ENCODE measurements around the gene POLR3G. TPM values are rescaled to one million over a fixed set of nuclear protein-coding genes. Genes with fewer than 3 reads are reported as not detected.

The POLR3G gene
- total and polyA plus RNA-seq, 2 of the 13 experiments (the other 11 are each of a cell fraction or from before 2014, with no cell fraction given), result 1.2 to 7.3 TPM

GRCh38 chr5:90529939-90530677, 55.4 kb downstream of the POLR3G start (continued):
- TF ChIP-seq ATF3 (CRISPR knock-in tag; IDR thresholded peaks at IDR 0.05), result no peak
- TF ChIP-seq TBP (CRISPR knock-in tag; IDR thresholded peaks at IDR 0.05), result no peak
- TF ChIP-seq KDM6A (CRISPR knock-in tag; IDR thresholded peaks at IDR 0.05; ENCODE audit: low read depth), result 0 out of 2 replicates have a peak, but pooled peaks have one; percentile 9
- TF ChIP-seq ZNF784 (CRISPR knock-in tag; IDR thresholded peaks at IDR 0.05; ENCODE audit: borderline replicate concordance), result 0 out of 2 replicates have a peak, but pooled peaks have one; percentile 7
- peak; percentile 68; the same call in 1 of the 2 replicates for TF ChIP-seq SMC3 (IDR thresholded peaks at IDR 0.05; ENCODE audit: low read length)
- TF ChIP-seq DMTF1 (CRISPR knock-in tag; IDR thresholded peaks at IDR 0.05), result no peak
- 0 out of 2 replicates have a peak, but pooled peaks have one; percentile 26 for TF ChIP-seq ZKSCAN8 (CRISPR knock-in tag; IDR thresholded peaks at IDR 0.05; ENCODE audit: borderline replicate concordance)
- TF ChIP-seq ZNF18 (CRISPR knock-in tag; IDR thresholded peaks at IDR 0.05; ENCODE audit: insufficient replicate concordance), result peak; percentile 66
- TF ChIP-seq SKI (IDR thresholded peaks at IDR 0.05; ENCODE audit: partially characterized antibody), result no peak
- 0 out of 2 replicates have a peak, but pooled peaks have one; percentile 3 for TF ChIP-seq MAX (IDR thresholded peaks at IDR 0.05)
- TF ChIP-seq NFKBIZ (CRISPR knock-in tag; IDR thresholded peaks at IDR 0.05), result no peak; the same call in 1 of the 2 replicates
- peak; percentile 9; the same call in 1 of the 2 replicates for TF ChIP-seq YEATS4 (CRISPR knock-in tag; IDR thresholded peaks at IDR 0.05; ENCODE audit: borderline replicate concordance)
- no peak for TF ChIP-seq SOX5 (CRISPR knock-in tag; IDR thresholded peaks at IDR 0.05; ENCODE audit: borderline replicate concordance)
- TF ChIP-seq MYPOP (CRISPR knock-in tag; IDR thresholded peaks at IDR 0.05), result peak; percentile 53; the same call in 1 of the 2 replicates
- no peak for TF ChIP-seq ZBTB34 (CRISPR knock-in tag; IDR thresholded peaks at IDR 0.05)
- no peak for TF ChIP-seq ZNF710 (CRISPR knock-in tag; IDR thresholded peaks at IDR 0.05; ENCODE audit: borderline replicate concordance)
- peak; percentile 20 for TF ChIP-seq ASH2L (IDR thresholded peaks at IDR 0.05; ENCODE audit: insufficient read length, low read depth, low read length)
- 0 out of 2 replicates have a peak, but pooled peaks have one; percentile 23 for TF ChIP-seq ZNF747 (CRISPR knock-in tag; IDR thresholded peaks at IDR 0.05; ENCODE audit: borderline replicate concordance)

Measured in HepG2 (cell line).